Measurements from ENCODE around the gene APOL6.
"Not testable (repeated sequence)": the region's sequence is repeated elsewhere in the genome, so short reads cannot be mapped to it uniquely, and the experiment has no call there.

The APOL6 gene

DNA sequence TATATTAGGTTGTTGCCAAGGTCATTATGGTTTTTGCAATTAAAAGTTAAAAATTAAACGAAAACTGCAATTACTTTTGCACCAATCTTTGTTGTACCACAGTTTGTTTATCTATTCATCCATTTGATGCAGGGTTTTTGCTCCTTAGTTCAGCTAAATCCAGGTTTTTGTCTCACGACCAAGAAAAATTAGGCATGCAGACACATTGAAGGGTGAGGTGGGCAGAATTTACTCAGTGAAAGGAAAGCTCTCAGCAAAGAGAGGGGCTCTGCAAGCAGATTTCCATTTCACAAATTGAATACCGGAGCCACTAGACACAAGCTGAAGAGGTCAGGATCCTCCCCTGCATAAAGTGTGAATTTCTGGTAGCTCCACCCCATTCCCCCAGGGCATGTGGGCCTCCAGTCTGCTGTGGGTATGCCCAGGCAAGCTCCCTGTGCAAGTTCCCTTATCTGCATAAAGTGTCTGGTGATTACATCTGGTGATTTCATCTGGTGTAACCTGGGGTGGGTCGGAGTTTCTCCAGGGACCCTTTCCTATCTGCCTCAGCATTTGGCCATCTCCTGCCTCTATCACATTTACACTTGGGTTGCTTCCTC lies 33.3 kb downstream of the APOL6 start:
- no peak for DNase-seq

DNA sequence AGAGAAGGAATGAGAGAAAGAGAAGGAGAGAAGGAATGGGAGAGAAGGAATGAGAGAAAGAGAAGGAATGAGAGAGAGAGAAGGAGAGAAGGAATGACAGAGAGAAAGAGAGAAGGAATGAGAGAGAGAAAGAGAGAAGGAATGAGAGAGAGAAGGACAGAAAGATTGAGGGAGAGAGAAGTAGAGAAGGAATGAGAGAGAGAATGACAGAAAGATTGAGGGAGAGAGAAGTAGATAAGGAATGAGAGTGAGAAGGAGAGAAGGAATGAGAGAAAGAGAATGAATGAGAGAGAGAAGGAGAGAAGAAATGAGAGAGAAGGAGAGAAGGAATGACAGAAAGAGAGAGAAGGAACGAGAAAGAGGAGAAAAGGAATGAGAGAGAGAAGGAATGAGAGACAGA lies 35.3 kb downstream of the APOL6 start:
- DNase-seq = no peak

GRCh38 chr22:35684270-35684700 lies 36.0 kb downstream of the APOL6 start:
- no peak for DNase-seq

DNA sequence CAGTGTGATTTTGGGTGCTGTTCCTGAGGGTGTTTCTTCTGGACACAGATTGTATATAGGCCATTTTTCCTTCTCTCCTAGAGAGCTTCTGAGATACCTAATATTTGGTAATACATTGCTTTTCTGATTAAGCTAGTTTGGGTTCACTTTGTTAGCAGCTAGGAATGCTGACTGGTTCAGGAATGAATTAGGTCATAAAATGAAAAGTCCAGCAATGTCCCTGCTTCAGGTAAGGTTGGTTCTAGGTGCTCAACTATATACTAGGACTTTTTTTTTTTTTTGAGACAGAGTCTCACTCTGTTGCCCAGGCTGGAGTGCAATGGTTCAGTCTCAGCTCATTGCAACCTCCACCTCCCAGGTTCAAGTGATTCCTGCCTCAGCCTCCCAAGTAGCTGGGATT lies 36.5 kb downstream of the APOL6 start:
- no peak for DNase-seq

DNA sequence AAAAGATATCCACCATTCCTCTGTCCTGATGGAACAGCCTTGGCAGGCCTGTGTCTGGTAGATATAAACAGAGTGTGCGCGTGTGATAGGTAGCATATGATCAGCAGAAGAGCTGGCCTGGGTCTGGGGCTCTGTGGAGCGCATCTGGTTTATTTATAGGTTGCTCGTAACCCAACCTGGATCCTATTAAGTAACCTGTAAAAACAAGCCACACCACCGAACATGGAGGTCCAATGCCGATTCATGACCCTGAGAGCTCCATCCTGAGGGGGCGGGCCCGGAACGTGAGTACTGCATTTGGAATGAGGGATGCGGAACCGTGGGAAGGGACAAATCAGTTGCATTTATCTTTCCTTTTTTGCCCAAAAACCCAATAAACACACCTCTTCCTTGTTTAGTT lies 37.5 kb downstream of the APOL6 start:
- no peak for DNase-seq

DNA sequence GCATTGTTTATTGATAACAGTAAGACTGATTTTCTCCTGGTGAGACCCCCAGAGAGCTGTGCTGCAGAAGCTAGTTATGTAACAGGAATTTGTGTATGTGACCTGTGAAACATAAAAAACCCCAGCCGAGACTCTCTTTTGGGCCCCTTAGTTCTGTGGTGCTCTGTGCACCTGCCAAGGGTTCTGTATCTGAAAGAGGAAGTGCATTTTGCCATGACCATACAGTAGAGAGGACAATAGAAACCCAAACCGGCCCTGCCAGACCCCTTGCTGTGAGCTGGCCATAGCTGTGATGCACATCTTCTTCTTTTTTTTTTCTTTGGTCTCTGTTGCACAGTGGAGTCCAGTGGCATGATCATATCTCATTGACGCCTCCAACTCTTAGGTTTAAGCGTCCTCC lies 38.1 kb downstream of the APOL6 start:
- DNase-seq = no peak

DNA sequence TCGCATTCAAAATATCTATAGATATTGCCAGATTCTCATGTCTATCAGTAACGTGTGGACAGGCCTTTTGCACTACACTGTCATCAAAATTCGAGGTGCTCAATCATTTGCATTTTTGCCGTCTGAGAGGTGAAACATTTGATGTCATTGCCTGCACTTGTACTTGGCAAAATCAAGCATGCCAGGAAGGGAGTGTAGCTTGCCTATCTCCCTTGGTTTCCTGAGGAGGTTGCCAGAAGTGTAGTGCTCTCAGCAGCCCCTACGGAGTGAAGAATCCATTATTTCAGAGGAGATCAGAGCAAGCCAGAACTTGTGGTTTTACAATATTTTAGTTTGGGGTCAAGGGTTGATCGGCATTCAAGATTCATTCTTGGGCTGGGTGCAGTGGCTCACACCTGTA lies 39.2 kb downstream of the APOL6 start:
- no peak for DNase-seq

DNA sequence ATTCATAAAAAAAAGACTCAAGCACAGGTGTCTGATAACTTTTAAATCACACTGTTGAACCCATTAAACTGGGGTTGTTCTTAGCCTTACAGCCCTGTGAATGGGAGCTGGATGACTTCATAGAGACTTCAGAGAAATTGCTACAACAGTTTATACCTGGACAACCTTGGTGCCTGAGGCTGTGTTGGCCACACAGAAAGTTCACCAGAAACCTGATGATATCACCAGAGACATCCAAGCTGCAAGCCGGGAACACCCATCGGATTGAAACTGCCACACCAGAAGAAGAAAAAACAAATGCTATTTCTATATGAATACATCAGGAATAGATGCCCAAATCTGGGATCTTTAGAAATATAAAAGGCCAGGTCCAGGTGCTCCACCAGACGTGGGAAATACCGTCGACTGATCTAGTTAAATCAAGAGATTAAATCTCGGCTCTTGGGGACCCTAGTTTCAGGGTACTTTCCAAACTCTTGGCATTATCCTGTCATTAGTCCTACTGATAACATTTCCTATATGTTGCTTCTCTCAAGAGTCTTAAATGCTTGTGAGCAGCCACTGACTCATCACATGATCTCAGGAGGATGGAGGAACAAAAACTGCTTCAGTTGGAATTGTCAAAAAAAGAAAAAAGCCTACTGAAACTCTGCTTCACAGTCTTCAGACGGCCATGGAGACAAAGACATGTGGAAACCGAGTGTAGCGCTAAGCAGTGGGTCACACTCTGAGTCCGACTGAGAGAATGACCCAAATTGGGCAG lies 40.8 kb downstream of the APOL6 start:
- DNase-seq = no peak

- no peak for DNase-seq
Observed at GRCh38 chr22:35690001-35690400, 41.8 kb downstream of the APOL6 start.

DNA sequence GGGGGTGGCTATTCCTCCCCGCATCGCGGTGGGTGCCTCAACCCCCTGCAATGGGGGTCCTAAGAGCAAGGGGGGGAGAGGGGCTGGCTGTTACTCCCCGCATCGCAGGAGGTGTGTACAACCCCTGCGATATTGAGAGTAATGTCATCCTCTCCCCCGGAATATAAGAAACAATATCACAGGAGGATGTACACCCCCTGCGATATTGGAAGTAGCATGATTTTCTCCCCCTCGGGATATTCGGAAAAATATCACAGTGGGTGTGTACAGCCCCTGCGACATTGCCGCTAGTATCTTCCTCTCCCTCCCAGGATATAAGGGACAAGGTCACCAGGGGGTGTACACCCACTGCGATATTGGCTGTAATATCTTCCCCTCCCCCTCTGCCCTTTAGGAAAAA lies 47.0 kb downstream of the APOL6 start:
- no peak for DNase-seq

- DNase-seq = no peak
Observed at GRCh38 chr22:35697142-35697541, 48.9 kb downstream of the APOL6 start.

- not testable (repeated sequence) for DNase-seq
Observed at GRCh38 chr22:35699852-35700251, 51.6 kb downstream of the APOL6 start.

DNA sequence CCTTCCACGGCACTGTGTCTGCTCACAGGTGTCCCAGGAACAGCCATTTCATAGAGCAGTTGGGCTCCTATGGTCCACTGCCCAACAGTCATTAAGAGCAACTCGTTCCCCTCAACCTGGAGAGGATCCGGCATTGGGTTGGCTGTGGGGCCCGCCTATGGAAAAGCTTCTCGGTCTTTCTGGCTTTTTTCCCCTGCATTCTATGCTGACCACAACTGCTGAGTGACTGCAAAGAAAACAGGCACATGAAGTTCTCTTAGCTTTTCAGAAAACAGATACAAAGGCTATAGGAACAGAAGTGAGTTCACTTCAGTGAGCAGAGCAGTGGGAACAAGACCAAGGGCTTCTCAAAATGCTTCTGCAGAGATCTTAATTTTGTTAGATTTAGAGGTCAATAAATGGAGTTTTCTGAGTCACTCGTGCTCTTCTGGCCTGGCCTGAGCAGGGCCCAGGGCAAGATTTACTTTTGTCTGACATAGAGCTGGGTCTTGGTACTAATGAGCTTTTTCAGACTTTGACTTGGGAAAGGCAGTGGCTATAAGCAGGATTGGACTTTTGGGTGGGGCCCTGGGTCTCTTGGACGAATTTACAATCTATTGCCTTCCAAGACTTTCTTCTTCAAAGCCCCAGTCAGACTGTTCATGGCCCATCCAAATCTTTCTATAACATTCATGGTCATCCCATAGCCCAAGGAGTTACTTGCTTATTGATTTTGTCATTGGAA lies 55.8 kb downstream of the APOL6 start:
- DNase-seq = no peak

DNA sequence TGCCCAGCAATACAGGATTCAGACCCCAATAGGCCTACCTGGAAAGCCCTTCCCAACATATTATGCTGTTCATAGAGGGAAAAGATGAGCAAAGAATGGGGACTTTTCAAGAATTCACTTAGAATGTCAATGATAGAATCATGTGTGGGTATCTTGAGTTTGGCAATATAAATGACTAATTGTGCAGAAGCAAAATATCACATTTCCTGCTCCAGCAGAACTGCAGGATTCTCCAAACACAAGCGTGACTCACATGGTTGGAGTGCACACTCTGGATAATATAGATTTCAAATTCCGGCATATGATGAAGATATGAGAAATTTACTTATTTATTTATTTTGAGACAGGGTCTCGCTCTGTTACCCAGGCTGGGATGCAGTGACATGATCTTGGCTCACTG lies 56.9 kb downstream of the APOL6 start:
- DNase-seq = no peak

- DNase-seq = no peak
Observed at GRCh38 chr22:35708453-35708852, 60.2 kb downstream of the APOL6 start.

DNA sequence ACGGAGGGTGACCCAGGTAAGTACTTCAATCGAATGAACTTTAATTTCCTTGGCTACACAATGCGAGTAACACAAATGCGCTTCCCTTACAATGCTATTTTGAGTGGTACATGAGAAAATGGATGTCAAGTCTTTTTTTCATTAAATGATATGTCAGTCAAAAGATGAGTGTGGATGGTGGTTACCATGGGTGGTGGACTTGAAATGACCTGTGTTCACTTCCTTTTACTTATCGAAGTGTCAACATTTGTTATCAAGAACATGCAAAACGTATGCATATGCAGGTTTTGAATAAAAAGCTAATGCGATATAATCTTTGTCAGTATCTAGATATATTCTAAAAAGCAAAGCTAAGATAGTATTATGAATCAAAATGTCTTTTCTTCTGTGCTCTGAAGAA lies 60.7 kb downstream of the APOL6 start:
- no peak for DNase-seq

GRCh38 chr22:35711336-35711735 lies 63.1 kb downstream of the APOL6 start:
- DNase-seq = no peak

DNA sequence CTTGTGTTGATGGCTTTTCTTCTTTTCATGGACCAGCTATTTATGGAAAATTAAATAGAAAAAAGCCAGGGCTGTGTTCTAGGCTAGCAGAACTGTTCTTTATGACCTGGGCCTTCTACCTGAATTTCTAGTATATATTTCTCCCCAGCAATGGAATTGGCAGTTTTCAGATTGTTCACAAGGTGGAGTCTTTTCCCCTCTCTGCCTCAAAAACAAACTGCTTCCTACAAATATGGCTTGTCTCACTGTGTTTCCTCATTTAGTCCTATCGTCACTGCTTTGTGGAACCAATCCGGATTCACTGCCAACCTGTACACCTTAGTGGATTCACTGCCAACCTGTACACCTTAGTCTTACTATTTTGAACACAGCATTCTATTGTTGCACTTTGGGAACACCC lies 64.4 kb downstream of the APOL6 start:
- DNase-seq = no peak

- DNase-seq = no peak
Observed at GRCh38 chr22:35717572-35717971, 69.3 kb downstream of the APOL6 start, which contains the start of gene APOL5. APOL5 (plus strand) TSS chr22:35717872; CDS start chr22:35717872, 0 bp downstream.

Measured in bone marrow (tissue), 2 donors.